GM21390 (cell line): ENCODE data around the gene BEST3.
A peak's percentile ranks its signal among the peaks of the same experiment; 100 is the strongest.

Source experiments
- ATAC-seq: cut with Tn5 transposase; IDR thresholded peaks from one replicate; pipeline ENCODE4 v1.9.1; 2021; ENCODE audit not compliant: unreplicated experiment

BEST3 gene

DNA sequence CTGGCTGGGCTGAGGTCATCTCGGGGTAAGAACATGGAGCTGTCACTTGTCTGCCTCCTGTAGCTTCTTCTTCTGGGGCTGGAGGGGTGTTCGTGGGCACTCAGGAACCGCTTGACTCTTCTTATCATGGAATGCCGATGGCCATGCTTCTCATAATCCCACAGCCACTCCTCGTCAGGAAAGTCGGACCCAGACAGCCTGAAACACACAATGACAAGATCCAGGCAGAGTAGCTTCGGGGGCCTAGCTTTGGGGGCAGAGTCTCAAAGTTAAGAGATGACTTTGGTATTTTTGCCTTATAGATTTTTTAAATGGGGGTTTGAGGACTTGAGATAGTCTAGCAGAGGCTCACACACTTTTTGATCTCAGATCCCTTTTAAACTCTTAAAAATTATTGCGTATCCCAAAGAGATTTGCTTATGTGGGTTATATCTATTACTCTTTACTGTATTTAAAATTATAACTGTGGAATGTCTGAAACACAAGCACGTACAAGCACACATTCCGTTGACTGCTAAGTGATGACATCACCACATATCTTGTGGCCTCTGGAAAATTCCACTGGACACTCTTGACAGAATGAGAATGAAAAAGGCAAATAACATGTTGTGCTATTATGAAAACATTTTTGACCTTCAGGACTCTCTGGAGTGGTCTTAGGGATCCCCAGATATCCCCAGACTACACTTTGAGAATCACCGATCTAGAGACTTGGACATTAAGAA lies 43.3 kb downstream of the BEST3 start:
- no peak for ATAC-seq

GRCh38 chr12:69653703-69654102 lies 45.4 kb downstream of the BEST3 start:
- no peak for ATAC-seq

GRCh38 chr12:69651922-69652321 lies 47.2 kb downstream of the BEST3 start:
- ATAC-seq = no peak

GRCh38 chr12:69649529-69649928 lies 49.6 kb downstream of the BEST3 start:
- ATAC-seq = no peak

- ATAC-seq = no peak
Observed at GRCh38 chr12:69648476-69648875, 50.6 kb downstream of the BEST3 start.

DNA sequence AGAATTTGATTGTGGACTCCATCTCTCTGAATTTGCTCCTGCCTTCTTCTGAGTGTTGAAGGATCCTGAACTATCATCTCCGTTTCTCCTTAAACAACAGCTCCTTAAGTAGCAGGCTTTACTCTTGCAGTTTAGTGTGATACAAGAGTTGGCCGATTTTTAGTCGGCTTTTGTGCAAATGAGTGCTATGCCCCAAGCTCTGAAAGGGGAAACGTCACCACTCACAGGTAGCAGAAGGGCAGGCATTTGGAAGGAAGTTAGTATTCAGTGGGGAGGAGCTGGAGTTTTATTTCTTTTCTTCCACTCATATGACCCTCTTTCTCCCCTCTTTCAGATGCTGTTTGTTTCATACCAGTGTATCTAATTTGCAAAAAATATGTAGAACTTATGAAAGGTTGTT lies 51.9 kb downstream of the BEST3 start:
- ATAC-seq = no peak

DNA sequence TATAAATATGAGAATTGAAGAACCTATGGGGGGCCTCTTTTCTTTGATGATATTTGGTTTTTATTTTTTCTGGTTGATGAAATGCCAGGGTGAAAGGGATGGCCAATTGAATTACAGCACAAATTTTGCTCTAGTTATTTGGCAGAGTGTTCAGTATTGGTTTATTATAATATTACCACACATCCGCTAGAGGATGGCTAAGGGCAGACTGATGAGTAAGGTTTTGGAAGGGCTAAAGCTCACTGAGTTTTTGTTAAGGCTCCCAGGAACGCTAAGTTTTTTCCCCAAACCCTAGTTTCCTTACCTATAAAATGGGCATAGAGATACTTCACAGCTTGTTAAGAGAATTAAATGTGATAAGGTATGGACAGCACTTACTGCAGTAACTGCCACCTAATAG lies 54.1 kb downstream of the BEST3 start:
- ATAC-seq = no peak

- ATAC-seq = no peak
Observed at GRCh38 chr12:69644511-69644910, 54.6 kb downstream of the BEST3 start.

DNA sequence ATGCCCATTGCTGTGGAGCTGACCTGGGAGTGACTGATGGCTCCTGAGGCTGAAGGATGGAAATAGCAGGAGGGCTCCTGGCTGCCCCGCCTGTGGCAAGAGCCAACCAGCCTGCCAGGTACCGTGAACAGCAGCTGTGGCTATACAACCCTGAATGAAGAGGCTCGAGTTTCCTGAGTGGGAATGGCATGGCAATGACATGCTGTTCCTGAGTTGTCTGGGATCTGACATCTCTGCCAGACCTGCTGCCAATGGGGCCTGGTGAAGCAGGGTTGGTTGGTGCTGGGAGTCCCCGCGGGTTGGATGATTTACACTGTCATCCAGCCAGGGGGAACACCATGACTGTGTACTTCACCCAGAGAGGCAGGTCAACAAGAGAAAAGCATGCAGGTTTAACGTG lies 56.6 kb downstream of the BEST3 start:
- ATAC-seq = no peak

- ATAC-seq = no peak
Observed at GRCh38 chr12:69641546-69641945, 57.6 kb downstream of the BEST3 start.

DNA sequence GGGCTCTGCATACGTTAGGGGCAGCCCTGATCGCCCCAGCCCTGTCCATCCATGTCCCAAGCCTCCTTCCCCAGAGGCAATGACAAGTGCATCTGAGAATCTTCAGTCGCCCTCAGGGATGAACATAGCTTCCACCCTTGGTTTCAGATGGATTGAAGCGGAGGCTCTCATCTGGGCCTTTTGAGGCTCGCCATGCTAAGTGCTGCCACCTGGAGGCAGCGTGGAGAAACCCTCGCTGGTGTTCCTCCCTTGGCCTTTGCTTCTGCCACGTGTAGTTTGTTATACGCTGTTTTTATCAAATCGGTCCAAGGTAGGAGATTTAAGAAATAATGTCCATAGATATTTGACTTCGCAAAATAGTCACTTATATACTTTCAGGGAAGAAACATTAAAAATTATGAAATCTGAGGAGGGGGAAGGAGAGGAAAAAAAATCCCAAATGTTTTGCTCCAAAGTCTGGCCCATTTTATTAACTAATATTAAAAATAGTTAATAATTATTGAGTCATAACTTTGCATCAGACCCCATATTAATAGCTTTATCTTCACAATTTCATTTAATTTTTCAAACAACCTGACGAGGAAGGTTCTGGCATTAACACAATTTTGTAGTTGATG lies 59.6 kb downstream of the BEST3 start:
- peak; percentile 90 for ATAC-seq

GRCh38 chr12:69633061-69633460 lies 66.0 kb downstream of the BEST3 start:
- no peak for ATAC-seq

- ATAC-seq = no peak
Observed at GRCh38 chr12:69630191-69630590, 68.9 kb downstream of the BEST3 start.

GRCh38 chr12:69627501-69627900 lies 71.6 kb downstream of the BEST3 start:
- ATAC-seq = no peak

DNA sequence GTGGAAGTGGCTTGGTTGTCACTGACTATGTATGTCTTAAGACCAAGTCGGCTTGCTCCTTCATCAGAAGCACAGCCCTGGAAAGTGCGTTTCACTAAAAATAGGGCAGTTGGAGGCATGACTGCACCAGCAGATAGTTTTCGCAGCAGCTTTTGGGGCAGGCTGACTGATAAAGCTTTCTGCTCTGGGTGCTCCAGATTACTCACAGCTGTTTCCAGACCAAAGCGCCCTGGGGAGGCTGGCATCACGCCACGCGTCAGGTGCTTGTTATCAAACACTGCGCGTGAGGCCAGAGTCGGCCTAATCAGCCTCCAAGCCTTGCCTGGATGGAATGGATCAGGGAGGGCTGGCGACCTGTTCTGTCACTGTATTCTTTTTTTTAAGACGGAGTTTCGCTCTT lies 75.1 kb downstream of the BEST3 start:
- ATAC-seq = no peak

DNA sequence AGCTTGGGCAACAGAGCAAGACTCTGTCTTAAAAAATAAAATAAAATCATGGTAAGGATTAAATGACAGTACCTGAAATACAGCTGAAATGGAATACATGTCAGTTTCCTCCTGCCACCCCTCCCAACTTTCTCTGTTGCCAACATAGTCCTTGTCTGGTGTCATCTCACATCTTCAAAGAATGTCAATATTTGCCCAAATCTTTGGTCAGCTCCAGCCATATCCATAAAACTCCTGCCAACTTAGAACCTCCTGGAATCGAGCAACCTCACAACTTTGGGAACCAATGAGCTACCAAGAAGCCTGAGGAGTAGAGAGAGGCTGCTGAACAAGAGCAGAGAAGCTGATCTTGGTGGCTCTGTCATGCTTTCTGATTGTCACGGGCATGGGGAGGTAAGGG lies 77.6 kb downstream of the BEST3 start:
- no peak for ATAC-seq

- ATAC-seq = no peak
Observed at GRCh38 chr12:69620921-69621320, 78.2 kb downstream of the BEST3 start.

DNA sequence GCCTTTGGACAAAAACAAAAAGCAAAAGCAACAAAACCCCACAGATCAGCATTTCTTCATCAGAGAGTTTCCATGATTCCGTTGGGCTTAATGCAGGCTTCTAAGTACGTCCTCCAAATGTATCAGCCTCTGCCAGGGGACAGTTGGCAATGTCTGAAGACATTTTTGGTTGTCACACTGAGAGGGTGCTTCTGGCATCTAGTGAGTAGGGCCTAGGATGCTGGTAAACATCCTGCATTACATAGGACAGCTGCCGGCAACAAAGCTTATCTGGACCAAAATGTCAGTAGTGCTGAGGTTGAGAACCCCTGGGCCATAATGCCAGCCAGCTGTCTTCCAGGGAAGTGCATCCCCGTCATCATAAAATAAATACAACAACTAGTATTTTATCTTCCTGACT lies 79.0 kb downstream of the BEST3 start:
- ATAC-seq = no peak

DNA sequence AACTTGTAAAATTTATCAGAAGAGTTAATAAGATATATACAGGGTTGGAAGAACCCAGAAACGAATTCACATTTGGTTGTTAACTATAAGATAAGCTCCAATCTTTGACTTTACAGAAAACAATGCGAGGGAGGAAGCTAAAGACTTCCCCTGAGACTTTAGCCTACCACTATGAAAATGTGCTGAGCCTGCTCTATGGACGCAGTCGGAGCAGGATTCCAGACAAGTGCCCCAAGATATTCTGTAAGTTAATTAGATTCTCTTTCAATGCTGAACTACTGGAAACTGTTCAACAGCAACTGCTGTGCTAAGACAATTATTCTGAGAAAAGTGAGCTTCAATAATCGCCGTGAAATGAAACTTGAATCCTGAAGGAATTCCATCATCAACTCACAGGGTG lies 80.1 kb downstream of the BEST3 start:
- no peak for ATAC-seq

- no peak for ATAC-seq
Observed at GRCh38 chr12:69616025-69616424, 83.1 kb downstream of the BEST3 start.

GRCh38 chr12:69613351-69613750 lies 85.8 kb downstream of the BEST3 start:
- no peak for ATAC-seq

DNA sequence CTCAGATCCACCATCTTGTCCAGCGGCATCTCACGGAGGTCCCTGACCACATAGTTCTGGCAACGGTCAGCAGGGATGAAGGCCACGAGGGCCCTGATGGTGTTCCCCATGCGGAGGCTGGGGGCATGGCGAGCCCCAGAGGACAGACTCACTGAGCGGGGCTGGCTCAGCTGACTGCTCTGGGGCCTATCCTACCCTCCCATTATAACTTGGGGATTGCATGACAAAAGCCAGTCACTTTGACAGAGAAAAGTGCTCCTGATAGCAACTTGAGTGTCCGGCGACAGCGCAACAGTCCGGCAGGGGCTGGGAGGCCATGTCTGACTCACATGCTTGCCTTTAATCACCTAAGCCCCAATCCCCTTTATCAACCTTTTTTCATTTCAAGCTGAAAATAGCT lies 88.4 kb downstream of the BEST3 start, which contains the start of gene LRRC10:
Gene LRRC10, minus strand, starts transcription at position 179 of the 400 bp plus-strand sequence. Its CDS starts 69 bp downstream, at position 110.
- no peak for ATAC-seq

- ATAC-seq = no peak
Observed at GRCh38 chr12:69610126-69610525, 89.0 kb downstream of the BEST3 start.
